ENCODE measurements around the gene GDI1. TPM values are rescaled to one million over a fixed set of nuclear protein-coding genes. Genes with fewer than 3 reads are reported as not detected.
A peak's percentile ranks its signal among the peaks of the same experiment; 100 is the strongest.

The GDI1 gene
- total and polyA plus RNA-seq, 2 experiments from 2014 or later = 131 to 190 TPM

GRCh38 chrX:154437971-154438893 lies 1.3 kb downstream of the GDI1 start:
- no peak for TF ChIP-seq CTCF (IDR thresholded peaks at IDR 0.05; ENCODE audit: low read depth, low read length)
- no peaks in the 10 kb centered on the region for H3K9me3 ChIP-seq (ENCODE audit: low read depth)
- H3K4me3 ChIP-seq = peak overlapping the region; percentile 74
- H3K27ac ChIP-seq = no peak overlapping the region
- DNase-seq (ENCODE audit: low read depth in 1 of 2, low spot score in 1 of 2) = no peak
- no peaks in the 10 kb centered on the region for H3K36me3 ChIP-seq
- H3K27me3 ChIP-seq = no peaks in the 10 kb centered on the region
- H3K4me1 ChIP-seq (ENCODE audit: low read depth) = no peaks in the 10 kb centered on the region

GRCh38 chrX:154439841-154440240 lies 2.9 kb downstream of the GDI1 start:
- no peak for TF ChIP-seq CTCF (IDR thresholded peaks at IDR 0.05; ENCODE audit: low read depth, low read length)
- Histone ChIP-seq H3K4me1 (ENCODE audit: low read depth) (no peaks in the 10 kb centered on the region), H3K36me3 (no peaks in the 10 kb centered on the region), H3K27me3 (no peaks in the 10 kb centered on the region), H3K9me3 (ENCODE audit: low read depth) (no peaks in the 10 kb centered on the region), H3K4me3 (no peak overlapping the region), H3K27ac (no peak overlapping the region)
- DNase-seq (ENCODE audit: low read depth in 1 of 2, low spot score in 1 of 2) = no peak

GRCh38 chrX:154440623-154441357 lies 3.8 kb downstream of the GDI1 start:
- no peak overlapping the region for H3K4me3 ChIP-seq
- H3K4me1 ChIP-seq (ENCODE audit: low read depth) = no peaks in the 10 kb centered on the region
- DNase-seq (ENCODE audit: low read depth in 1 of 2, low spot score in 1 of 2) = no peak
- H3K27me3 ChIP-seq = no peaks in the 10 kb centered on the region
- H3K27ac ChIP-seq = no peak overlapping the region
- TF ChIP-seq CTCF (IDR thresholded peaks at IDR 0.05; ENCODE audit: low read depth, low read length) = no peak
- no peaks in the 10 kb centered on the region for H3K36me3 ChIP-seq
- H3K9me3 ChIP-seq (ENCODE audit: low read depth) = no peaks in the 10 kb centered on the region

GRCh38 chrX:154441564-154441963 lies 4.6 kb downstream of the GDI1 start:
- H3K4me1 ChIP-seq (ENCODE audit: low read depth) = no peaks in the 10 kb centered on the region
- no peak overlapping the region for H3K4me3 ChIP-seq
- H3K27ac ChIP-seq = no peak overlapping the region
- TF ChIP-seq CTCF (IDR thresholded peaks at IDR 0.05; ENCODE audit: low read depth, low read length) = no peak
- no peaks in the 10 kb centered on the region for H3K27me3 ChIP-seq
- no peak for DNase-seq (ENCODE audit: low read depth in 1 of 2, low spot score in 1 of 2)
- H3K9me3 ChIP-seq (ENCODE audit: low read depth) = no peaks in the 10 kb centered on the region
- no peaks in the 10 kb centered on the region for H3K36me3 ChIP-seq

- Histone ChIP-seq H3K4me1 (ENCODE audit: low read depth) (no peaks in the 10 kb centered on the region), H3K4me3 (no peak overlapping the region), H3K27ac (no peak overlapping the region), H3K9me3 (ENCODE audit: low read depth) (no peaks in the 10 kb centered on the region), H3K36me3 (no peaks in the 10 kb centered on the region), H3K27me3 (no peaks in the 10 kb centered on the region)
- TF ChIP-seq CTCF (IDR thresholded peaks at IDR 0.05; ENCODE audit: low read depth, low read length) = no peak
- no peak for DNase-seq (ENCODE audit: low read depth in 1 of 2, low spot score in 1 of 2)
Observed at GRCh38 chrX:154441984-154442707, 5.2 kb downstream of the GDI1 start.
